Activated naive CD8-positive, alpha-beta T cell treated with anti-CD3 and anti-CD28 coated beads, Interleukin-2, amount 50 U/mL, for 24 hours (primary cell): ENCODE results near the gene GRM8.

Experiments
- ATAC-seq: fragments of 150-1000 bp; cut with Tn5 transposase; one replicate; pipeline ENCODE4 v1.10.0; 2021
- DNase-seq: peaks from one replicate; pipeline ENCODE4 v3.0.0; 2021
- H3K27ac Mint-ChIP-seq: one replicate; pipeline ENCODE4 v1.8.0; 2021; ENCODE audit warnings: mild to moderate bottlenecking, mixed read lengths
- H3K27me3 Mint-ChIP-seq: one replicate; pipeline ENCODE4 v1.8.0; 2021; ENCODE audit warnings: mixed read lengths
- H3K36me3 Mint-ChIP-seq: one replicate; pipeline ENCODE4 v1.8.0; 2021; ENCODE audit warnings: low read depth, mixed read lengths
- H3K4me1 Mint-ChIP-seq: one replicate; pipeline ENCODE4 v1.8.0; 2021; ENCODE audit warnings: mixed read lengths
- H3K4me3 Mint-ChIP-seq: one replicate; pipeline ENCODE4 v1.8.0; 2021; ENCODE audit warnings: mild to moderate bottlenecking, moderate library complexity, mixed read lengths
- H3K9me3 Mint-ChIP-seq: one replicate; pipeline ENCODE4 v1.8.0; 2021; ENCODE audit warnings: mixed read lengths

GRM8 gene

DNA sequence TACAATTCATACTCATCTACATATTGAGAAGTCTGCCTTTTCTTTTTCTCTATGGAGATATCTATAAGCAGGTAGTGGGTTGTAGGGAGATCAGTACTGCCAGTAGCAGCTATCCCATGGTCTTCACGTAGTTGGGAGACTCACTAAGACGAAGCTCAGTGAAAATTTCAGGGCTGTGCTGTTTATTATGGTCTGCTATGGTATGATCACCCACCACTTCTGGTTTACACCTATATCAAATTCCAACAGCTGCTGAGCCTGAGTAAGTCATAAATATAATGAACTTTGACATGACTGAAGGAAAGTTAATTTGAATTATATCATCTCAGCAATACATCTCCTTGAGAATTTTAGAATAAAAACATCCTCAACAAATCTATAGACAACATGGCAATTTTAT, 741.7 kb downstream of the GRM8 start:
- no peaks in the 10 kb centered on the region for H3K36me3 Mint-ChIP-seq
- no peaks in the 10 kb centered on the region for H3K9me3 Mint-ChIP-seq
- no peaks in the 10 kb centered on the region for H3K27me3 Mint-ChIP-seq
- no peak overlapping the region for H3K27ac Mint-ChIP-seq
- no peak for DNase-seq
- no peaks in the 10 kb centered on the region for H3K4me1 Mint-ChIP-seq
- H3K4me3 Mint-ChIP-seq = no peak overlapping the region
- ATAC-seq = no peak

DNA sequence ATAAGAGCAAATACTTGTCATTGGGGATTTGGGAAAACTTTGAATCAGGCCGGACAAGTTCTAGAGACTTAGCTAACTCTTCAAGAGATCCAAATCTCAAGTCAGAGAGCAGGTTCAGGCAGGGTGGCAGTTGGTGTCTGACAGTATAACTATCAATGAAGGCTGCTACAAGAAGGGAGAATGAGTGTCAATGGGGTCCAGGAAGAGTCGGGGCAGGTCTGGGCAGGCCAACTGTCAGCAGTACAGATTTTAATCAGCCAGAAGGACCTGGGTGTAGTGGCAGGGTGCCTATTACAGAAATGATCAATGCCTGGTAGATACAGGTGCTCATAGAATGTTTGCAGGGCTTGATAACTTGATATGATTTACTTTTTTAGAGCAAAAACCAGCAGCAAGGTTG, 751.1 kb downstream of the GRM8 start:
- H3K27ac Mint-ChIP-seq = no peak overlapping the region
- H3K36me3 Mint-ChIP-seq = no peaks in the 10 kb centered on the region
- DNase-seq (no peak), ATAC-seq (no peak)
- no peaks in the 10 kb centered on the region for H3K27me3 Mint-ChIP-seq
- H3K4me3 Mint-ChIP-seq = no peak overlapping the region
- H3K9me3 Mint-ChIP-seq = peaks cover 12% of the 10 kb centered on the region
- H3K4me1 Mint-ChIP-seq = no peaks in the 10 kb centered on the region

DNA sequence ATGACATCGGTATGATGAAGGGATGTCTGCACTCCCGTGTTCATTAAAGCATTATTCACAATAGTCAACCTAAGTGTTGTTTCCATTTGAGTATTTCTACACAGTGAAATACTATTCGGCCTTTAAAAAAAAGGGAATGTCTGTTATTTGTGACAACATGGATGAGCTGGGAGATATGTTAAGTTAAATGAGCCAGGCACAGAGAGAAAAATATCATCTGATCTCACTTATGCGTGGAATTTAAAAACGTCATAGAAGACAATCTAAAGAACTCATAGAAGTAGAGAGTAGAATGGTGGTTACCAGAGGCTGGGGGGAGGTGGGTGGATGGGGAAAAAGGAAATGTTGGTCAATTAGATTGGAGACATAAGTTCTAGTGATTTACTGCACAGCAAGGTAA, 753.3 kb downstream of the GRM8 start:
- Mint-ChIP-seq H3K4me1 (no peaks in the 10 kb centered on the region), H3K27ac (no peak overlapping the region), H3K27me3 (no peaks in the 10 kb centered on the region), H3K4me3 (no peak overlapping the region), H3K36me3 (no peaks in the 10 kb centered on the region), H3K9me3 (peaks cover 12% of the 10 kb centered on the region)
- DNase-seq (no peak), ATAC-seq (no peak)

DNA sequence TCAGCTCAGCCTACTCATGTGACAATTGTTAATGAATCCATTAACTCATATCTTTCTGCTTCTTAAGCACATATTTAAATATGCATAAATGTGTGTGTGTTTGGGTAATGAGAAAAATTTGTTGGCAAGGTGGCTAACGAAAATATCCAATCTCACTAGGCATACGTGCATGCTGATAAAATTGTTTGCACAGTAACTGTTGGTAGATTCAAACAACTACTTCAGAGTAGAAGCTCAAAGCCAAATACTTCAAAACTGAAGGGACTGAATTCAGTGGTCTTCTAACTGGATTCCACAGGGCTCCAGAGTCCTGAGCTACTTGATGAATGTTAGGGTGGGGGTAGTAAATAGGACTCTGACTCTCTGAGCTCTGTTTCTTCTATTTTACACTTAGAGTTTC, 757.0 kb downstream of the GRM8 start:
- ATAC-seq = no peak
- H3K27me3 Mint-ChIP-seq = no peaks in the 10 kb centered on the region
- peaks cover 6% of the 10 kb centered on the region for H3K9me3 Mint-ChIP-seq

DNA sequence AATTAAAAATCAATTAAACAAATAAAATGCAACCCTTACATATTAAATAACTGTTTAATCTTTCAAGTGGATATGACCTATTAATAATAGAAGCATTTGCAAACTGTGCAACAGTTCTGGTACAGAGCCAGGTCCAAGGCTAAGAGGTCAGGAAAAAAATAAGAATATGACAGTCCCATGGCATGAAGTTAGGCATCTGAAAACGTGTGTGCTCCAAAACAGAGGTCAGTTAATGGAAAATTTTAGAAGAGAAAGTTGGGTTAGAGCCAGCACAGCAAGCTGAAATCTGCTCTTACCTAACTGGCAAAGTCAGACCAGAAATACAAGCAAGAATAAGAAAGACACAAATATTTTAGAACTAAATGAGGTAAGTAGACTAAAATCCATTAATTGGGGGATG, 757.7 kb downstream of the GRM8 start:
- no peaks in the 10 kb centered on the region for H3K27me3 Mint-ChIP-seq
- H3K9me3 Mint-ChIP-seq = peaks cover 11% of the 10 kb centered on the region
- H3K27ac Mint-ChIP-seq = no peak overlapping the region
- no peaks in the 10 kb centered on the region for H3K36me3 Mint-ChIP-seq
- DNase-seq = no peak
- no peak overlapping the region for H3K4me3 Mint-ChIP-seq
- ATAC-seq = no peak
- H3K4me1 Mint-ChIP-seq = no peaks in the 10 kb centered on the region

More for the DNA sequence above, 757.0 kb downstream of the GRM8 start:
- no peak for DNase-seq
- H3K4me1 Mint-ChIP-seq = no peaks in the 10 kb centered on the region
- H3K4me3 Mint-ChIP-seq = no peak overlapping the region
- no peaks in the 10 kb centered on the region for H3K36me3 Mint-ChIP-seq
- no peak overlapping the region for H3K27ac Mint-ChIP-seq

DNA sequence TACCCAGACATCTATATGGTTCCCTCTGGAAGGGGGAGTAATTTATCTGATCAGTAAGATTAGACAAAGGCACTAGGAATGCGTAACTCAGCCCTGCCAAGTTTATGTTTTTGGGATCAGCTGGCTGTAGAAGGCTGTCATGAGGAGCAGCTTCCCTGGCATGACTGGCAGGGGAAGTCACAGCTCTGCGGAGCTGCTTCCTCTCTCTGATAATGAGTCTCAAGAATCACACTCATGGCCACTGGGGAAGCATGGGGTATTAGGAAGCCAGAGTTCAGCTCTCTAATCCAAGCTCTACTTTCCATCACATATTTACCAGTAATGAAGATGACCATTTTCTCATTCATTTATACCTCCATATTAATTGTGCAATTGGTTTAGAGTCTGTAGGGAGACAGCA, 758.9 kb downstream of the GRM8 start:
- no peaks in the 10 kb centered on the region for H3K36me3 Mint-ChIP-seq
- DNase-seq = no peak
- ATAC-seq = no peak
- H3K4me1 Mint-ChIP-seq = no peaks in the 10 kb centered on the region
- no peak overlapping the region for H3K4me3 Mint-ChIP-seq
- no peaks in the 10 kb centered on the region for H3K27me3 Mint-ChIP-seq
- H3K27ac Mint-ChIP-seq = no peak overlapping the region
- H3K9me3 Mint-ChIP-seq = peaks cover 16% of the 10 kb centered on the region

DNA sequence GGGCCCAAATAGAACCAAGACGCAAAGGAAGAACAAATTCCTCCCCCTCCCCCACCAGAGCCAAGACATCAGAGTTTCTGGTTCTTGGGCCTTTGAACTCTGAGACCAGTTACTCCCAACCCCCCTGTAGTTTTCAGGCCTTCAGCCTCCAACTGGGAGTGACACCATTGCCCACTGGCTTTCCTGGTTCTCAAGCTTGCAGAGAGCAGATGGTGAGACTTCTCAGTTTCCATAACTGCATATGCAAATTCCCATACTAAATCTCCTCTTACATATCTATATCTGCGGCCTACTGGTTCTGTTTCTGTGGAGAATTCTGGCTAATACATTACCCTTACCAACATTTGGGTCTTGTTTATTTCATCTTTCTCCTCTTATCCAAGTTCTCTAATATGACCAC, 762.9 kb downstream of the GRM8 start:
- Mint-ChIP-seq H3K4me1 (no peaks in the 10 kb centered on the region), H3K27ac (no peak overlapping the region), H3K4me3 (no peak overlapping the region), H3K9me3 (peaks cover 11% of the 10 kb centered on the region), H3K36me3 (no peaks in the 10 kb centered on the region), H3K27me3 (no peaks in the 10 kb centered on the region)
- DNase-seq (no peak), ATAC-seq (no peak)

DNA sequence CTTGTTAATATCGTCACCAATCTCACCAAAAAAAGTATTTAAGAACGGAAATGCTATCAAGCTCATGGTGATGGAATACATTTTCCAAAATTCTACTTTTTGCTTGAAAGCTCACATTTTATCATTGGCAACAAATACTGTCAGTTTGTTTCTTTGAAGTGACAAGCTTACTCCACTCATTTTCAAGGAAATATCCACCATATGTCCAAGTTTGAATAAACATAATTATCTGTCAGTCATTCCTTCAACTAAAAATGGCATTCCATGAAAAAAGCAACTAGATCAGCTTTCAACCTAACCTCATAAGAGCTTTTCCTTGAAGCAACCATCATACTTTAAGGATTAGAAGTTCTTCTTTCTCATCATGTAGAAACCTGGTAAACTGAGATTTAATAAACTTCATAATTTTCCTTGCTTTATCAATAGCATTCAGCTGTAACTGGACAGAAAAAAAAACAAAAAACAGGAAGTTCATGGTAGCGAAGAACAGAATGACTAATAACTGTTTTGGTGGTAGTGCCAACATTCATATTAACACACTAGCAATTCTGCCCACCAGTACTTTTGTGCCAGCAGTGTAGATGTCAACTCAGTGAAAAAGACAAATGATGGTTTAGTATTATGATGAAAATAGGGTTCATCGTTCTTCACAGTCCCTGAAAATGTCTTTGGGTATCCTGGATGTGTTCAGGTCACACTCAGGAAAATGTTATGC, 764.9 kb downstream of the GRM8 start:
- Mint-ChIP-seq H3K4me3 (no peak overlapping the region), H3K9me3 (peaks cover 15% of the 10 kb centered on the region)

DNA sequence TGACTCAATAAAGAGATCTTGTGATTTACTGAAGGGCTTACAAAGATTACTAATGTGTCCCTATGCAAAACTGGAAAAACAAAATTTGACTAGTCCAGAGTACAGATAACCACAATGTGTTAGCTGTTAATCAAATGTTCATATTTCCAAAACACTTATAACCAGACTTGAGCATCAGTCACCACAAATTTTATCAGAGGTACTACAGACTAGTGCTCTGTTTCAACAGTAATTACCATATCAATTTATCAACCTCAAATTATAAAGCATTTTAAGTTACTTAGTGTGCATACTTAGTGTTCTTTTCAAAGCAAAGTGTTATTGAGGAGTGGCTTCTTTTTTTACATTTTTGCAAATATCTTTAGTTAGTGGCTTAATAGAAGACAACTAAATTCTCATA, 765.9 kb downstream of the GRM8 start:
- Mint-ChIP-seq H3K9me3 (peaks cover 15% of the 10 kb centered on the region), H3K27me3 (no peaks in the 10 kb centered on the region), H3K36me3 (no peaks in the 10 kb centered on the region), H3K27ac (no peak overlapping the region), H3K4me1 (no peaks in the 10 kb centered on the region), H3K4me3 (no peak overlapping the region)
- ATAC-seq = no peak
- no peak for DNase-seq

More for the DNA sequence above, 764.9 kb downstream of the GRM8 start:
- Mint-ChIP-seq H3K27ac (no peak overlapping the region), H3K4me1 (no peaks in the 10 kb centered on the region), H3K27me3 (no peaks in the 10 kb centered on the region), H3K36me3 (no peaks in the 10 kb centered on the region)
- DNase-seq (no peak), ATAC-seq (no peak)

DNA sequence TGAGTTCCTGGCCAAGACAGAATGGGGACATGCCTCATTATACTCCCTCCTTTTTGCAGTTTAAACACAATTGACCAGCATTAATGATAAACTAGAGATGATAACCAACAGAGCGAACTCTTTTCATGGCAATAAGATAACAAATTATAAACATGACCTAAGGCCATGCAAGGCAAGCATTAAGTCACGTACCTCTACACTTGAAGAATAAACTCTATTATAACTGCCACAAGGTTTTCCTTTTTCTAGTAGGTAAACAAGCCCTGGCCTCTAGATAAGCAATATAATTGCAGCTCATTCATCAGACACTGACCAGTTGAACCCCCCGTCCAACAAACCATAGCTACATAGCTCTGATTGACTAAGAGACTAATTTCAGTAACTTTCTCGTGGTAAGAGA, 767.0 kb downstream of the GRM8 start:
- no peak for DNase-seq
- Mint-ChIP-seq H3K27me3 (no peaks in the 10 kb centered on the region), H3K9me3 (peaks cover 22% of the 10 kb centered on the region), H3K36me3 (no peaks in the 10 kb centered on the region), H3K4me1 (no peaks in the 10 kb centered on the region), H3K27ac (no peak overlapping the region), H3K4me3 (no peak overlapping the region)
- ATAC-seq = no peak

DNA sequence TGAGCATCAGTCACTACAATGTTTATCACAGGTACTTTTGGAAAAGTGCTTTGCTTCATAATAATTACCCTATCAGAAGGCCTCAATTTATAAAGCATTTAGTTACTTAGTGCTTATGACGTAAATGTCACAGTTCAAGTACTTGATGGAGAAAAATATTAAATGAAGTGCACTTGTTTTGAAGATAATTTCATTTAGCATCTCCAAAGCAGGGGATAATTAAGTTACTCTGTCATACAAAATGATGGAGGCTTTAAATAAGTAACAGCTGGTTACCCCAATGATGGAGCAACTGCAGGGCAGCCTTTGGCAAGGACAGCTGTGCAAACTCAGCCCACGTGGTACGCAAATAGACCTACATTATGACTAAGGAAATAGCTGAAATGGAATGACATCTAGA, 768.8 kb downstream of the GRM8 start:
- Mint-ChIP-seq H3K9me3 (peaks cover 11% of the 10 kb centered on the region), H3K27me3 (no peaks in the 10 kb centered on the region), H3K4me3 (no peak overlapping the region), H3K36me3 (no peaks in the 10 kb centered on the region), H3K4me1 (no peaks in the 10 kb centered on the region), H3K27ac (no peak overlapping the region)
- DNase-seq = no peak
- ATAC-seq = no peak

DNA sequence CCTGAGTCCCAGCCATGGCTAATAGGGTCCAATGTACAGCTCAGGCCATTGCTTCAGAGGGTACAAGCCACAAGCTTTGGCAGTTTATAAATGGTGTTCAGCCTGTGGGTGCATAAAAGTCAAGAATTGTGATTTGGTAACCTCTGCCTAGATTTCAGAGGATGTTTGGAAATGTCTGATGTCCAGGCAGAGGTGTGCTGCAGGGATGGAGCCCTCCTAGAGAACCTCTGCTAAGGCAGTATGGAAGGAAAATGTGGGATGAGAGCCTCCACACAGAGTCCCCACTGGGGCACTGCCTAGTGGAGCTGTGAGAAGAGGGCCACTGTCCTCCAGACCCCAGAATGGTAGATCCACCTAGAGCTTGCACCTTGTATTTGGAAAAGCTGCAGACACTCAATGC, 779.9 kb downstream of the GRM8 start:
- H3K4me1 Mint-ChIP-seq = no peaks in the 10 kb centered on the region
- ATAC-seq (no peak), DNase-seq (no peak)
- H3K4me3 Mint-ChIP-seq = no peak overlapping the region
- no peaks in the 10 kb centered on the region for H3K27me3 Mint-ChIP-seq
- H3K36me3 Mint-ChIP-seq = no peaks in the 10 kb centered on the region
- H3K9me3 Mint-ChIP-seq = peaks cover 4% of the 10 kb centered on the region
- H3K27ac Mint-ChIP-seq = no peak overlapping the region

DNA sequence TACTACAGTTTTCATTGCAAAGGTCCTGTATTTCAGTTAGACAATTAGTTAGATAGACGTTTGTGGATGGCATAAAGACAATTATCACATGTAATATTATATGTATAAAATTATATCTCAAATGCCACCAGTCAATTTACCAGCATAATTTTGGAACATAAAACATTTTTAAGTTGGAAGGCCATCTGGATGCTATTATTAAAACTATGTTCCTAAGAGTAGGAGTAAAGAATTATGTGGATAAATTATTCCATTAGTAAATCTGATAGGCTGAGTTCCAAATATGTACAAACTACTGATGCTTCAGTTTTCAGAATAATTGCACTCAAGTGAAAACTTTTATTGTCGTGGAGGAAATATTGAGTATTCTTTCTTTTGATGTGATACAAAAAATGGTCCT, 790.3 kb downstream of the GRM8 start:
- Mint-ChIP-seq H3K27me3 (no peaks in the 10 kb centered on the region), H3K9me3 (no peaks in the 10 kb centered on the region), H3K4me1 (no peaks in the 10 kb centered on the region), H3K36me3 (no peaks in the 10 kb centered on the region), H3K4me3 (no peak overlapping the region), H3K27ac (no peak overlapping the region)
- DNase-seq (no peak), ATAC-seq (no peak)

DNA sequence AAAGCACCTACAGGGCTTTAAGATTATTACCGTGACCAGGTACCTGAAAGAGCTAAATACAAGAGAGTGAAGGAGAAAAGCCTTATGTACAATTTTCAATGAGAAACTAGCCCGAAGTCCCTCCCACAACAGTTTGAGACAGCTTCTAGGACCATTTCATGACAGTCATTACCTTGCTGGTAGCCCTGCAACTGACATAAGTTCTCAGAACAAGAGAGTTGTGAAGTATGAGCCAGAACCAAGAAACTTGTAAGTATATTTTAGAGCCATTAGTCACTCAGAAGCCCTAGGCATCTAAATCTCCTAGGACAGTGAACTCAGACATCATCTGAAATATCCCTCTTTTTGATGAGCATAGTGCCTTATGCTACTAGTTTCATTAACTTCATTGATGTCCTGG, 792.1 kb downstream of the GRM8 start:
- Mint-ChIP-seq H3K9me3 (no peaks in the 10 kb centered on the region), H3K36me3 (no peaks in the 10 kb centered on the region), H3K27me3 (no peaks in the 10 kb centered on the region), H3K4me1 (no peaks in the 10 kb centered on the region), H3K4me3 (no peak overlapping the region), H3K27ac (no peak overlapping the region)
- DNase-seq = no peak
- ATAC-seq = no peak

DNA sequence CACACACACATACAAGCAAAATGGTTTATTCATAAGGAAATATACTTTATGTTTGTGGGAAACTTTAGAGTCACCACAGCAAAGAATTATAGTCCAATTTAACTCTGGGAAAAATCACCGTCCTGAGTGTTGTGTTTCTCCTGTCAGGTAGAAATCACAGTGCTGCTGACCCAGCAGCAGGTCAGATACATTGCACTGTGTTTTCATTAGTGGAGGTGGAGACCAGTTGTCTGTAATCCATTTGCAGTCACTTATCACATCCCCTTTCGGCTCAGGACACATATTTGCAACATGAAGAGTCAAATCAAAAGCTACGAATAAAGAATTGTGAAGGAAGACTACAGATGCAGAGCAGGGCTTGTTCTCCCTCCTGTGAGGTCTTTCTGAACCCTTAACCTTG, 799.6 kb downstream of the GRM8 start:
- no peaks in the 10 kb centered on the region for H3K36me3 Mint-ChIP-seq
- no peak overlapping the region for H3K4me3 Mint-ChIP-seq
- H3K9me3 Mint-ChIP-seq = no peaks in the 10 kb centered on the region
- no peaks in the 10 kb centered on the region for H3K4me1 Mint-ChIP-seq
- no peaks in the 10 kb centered on the region for H3K27me3 Mint-ChIP-seq
- ATAC-seq = no peak
- no peak for DNase-seq
- no peak overlapping the region for H3K27ac Mint-ChIP-seq

DNA sequence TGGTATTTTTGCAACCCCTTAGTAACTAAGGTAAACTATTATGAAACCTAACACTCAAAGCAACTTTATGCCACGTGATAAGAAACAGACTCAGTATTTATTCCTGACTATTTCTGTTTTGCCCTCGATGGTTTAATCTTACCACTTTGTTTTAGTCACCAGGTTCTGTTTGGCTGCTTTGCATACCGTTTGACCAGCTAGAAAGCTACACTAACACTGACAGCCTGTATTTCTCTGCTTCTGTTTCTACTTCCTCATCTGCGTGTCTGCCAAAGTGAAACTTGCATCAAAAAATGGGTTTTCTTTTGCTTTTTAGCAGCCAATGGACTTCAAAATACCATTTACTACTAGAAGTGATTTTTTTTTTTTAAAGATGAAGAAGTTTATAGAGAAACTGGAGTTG, 802.5 kb downstream of the GRM8 start:
- DNase-seq (no peak), ATAC-seq (no peak)
- Mint-ChIP-seq H3K36me3 (no peaks in the 10 kb centered on the region), H3K9me3 (no peaks in the 10 kb centered on the region), H3K4me3 (no peak overlapping the region), H3K4me1 (no peaks in the 10 kb centered on the region), H3K27me3 (no peaks in the 10 kb centered on the region), H3K27ac (no peak overlapping the region)
